HepG2 (cell line): ENCODE measurements around the gene DNAJA3. TPM values are rescaled to one million over a fixed set of nuclear protein-coding genes. Genes with fewer than 3 reads are reported as not detected.
A peak's percentile ranks its signal among the peaks of the same experiment; 100 is the strongest.

Experiments used
- DNMT3B ChIP-seq: conservative IDR thresholded peaks from 2 replicates; pipeline ENCODE4 v1.6.1; 2016; ENCODE audit warnings: missing biosample characterization, control low read depth
- HINFP ChIP-seq: sonication (generic); formaldehyde crosslinking; IDR thresholded peaks from 2 replicates; pipeline ENCODE4 v1.4.0; 2020; ENCODE audit warnings: low read depth, mild to moderate bottlenecking, missing genetic modification reagents
- MAF1 ChIP-seq: sonication (generic); formaldehyde crosslinking; IDR thresholded peaks from 2 replicates; pipeline ENCODE4 v1.5.0; 2020; ENCODE audit warnings: missing genetic modification reagents, borderline replicate concordance
- NFE2 ChIP-seq: sonication (generic); formaldehyde crosslinking; IDR thresholded peaks from 2 replicates; pipeline ENCODE4 v1.4.0; 2020; ENCODE audit warnings: missing genetic modification reagents
- NFE2L2 ChIP-seq: fragments of 150-350 bp; IDR thresholded peaks from 2 replicates; pipeline ENCODE4 v1.6.1; 2014; ENCODE audit warnings: low read length
- NFKBIZ ChIP-seq: IDR thresholded peaks from 2 replicates; pipeline ENCODE4 v1.6.1; 2018; ENCODE audit warnings: missing genetic modification reagents, missing compliant biosample characterization
- RAD51 ChIP-seq: fragments of 450-650 bp; IDR thresholded peaks from 2 replicates; pipeline ENCODE4 v1.6.1; 2016; ENCODE audit warnings: borderline replicate concordance
- STAT6 ChIP-seq: sonication (generic); formaldehyde crosslinking; IDR thresholded peaks from 2 replicates; pipeline ENCODE4 v1.4.0; 2020; ENCODE audit warnings: missing genetic modification reagents, mild to moderate bottlenecking, borderline replicate concordance
- TAF1 ChIP-seq: sonication (generic); formaldehyde crosslinking; IDR thresholded peaks from 2 replicates; pipeline ENCODE4 v1.4.0; 2020; ENCODE audit warnings: missing genetic modification reagents
- TEF ChIP-seq: sonication (generic); formaldehyde crosslinking; IDR thresholded peaks from 2 replicates; pipeline ENCODE4 v1.5.0; 2020; ENCODE audit warnings: missing genetic modification reagents
- TFDP2 ChIP-seq: sonication (generic); formaldehyde crosslinking; IDR thresholded peaks from 2 replicates; pipeline ENCODE4 v1.4.0; 2020; ENCODE audit warnings: missing genetic modification reagents
- ZBTB46 ChIP-seq: sonication (generic); formaldehyde crosslinking; IDR thresholded peaks from 2 replicates; pipeline ENCODE4 v1.4.0; 2020; ENCODE audit warnings: mild to moderate bottlenecking, missing genetic modification reagents, borderline replicate concordance
- ZFP1 ChIP-seq: IDR thresholded peaks from 2 replicates; pipeline ENCODE4 v1.6.1; 2016
- ZNF143 ChIP-seq: sonication (generic); formaldehyde crosslinking; IDR thresholded peaks from 2 replicates; pipeline ENCODE4 v1.4.0; 2020; ENCODE audit warnings: missing genetic modification reagents
- ZNF235 ChIP-seq: sonication (generic); formaldehyde crosslinking; IDR thresholded peaks from 2 replicates; pipeline ENCODE4 v1.8.1; 2023; ENCODE audit warnings: mild to moderate bottlenecking, missing genetic modification reagents, borderline replicate concordance
- ZNF33A ChIP-seq: sonication (generic); formaldehyde crosslinking; IDR thresholded peaks from 2 replicates; pipeline ENCODE4 v1.5.1; 2020; ENCODE audit warnings: missing genetic modification reagents, mild to moderate bottlenecking, moderate library complexity, borderline replicate concordance
- ZNF75D ChIP-seq: sonication (generic); formaldehyde crosslinking; IDR thresholded peaks from 2 replicates; pipeline ENCODE4 v1.8.1; 2023; ENCODE audit warnings: missing genetic modification reagents, mild to moderate bottlenecking, borderline replicate concordance
- ZNF800 ChIP-seq: sonication (generic); formaldehyde crosslinking; IDR thresholded peaks from 2 replicates; pipeline ENCODE4 v1.4.0; 2020; ENCODE audit warnings: missing genetic modification reagents
- ZNF891 ChIP-seq: sonication (generic); formaldehyde crosslinking; IDR thresholded peaks from 2 replicates; pipeline ENCODE4 v1.5.0; 2020; ENCODE audit warnings: mild to moderate bottlenecking, missing genetic modification reagents
- ZSCAN21 ChIP-seq: sonication (generic); formaldehyde crosslinking; IDR thresholded peaks from 2 replicates; pipeline ENCODE4 v1.8.0; 2022; ENCODE audit warnings: mild to moderate bottlenecking, missing genetic modification reagents, moderate library complexity, borderline replicate concordance
- polyA plus RNA-seq, 8 experiments: library from polyadenylated mRNA; depleted of rRNA in 3 of 8; stranded (reverse) in 7 of 8; unstranded in 1 of 8; fragments of >200 nt; fragmentation: Illumina TruSeq in 4 of 8; extraction: Trizol in 4 of 8; gene quantifications; 2 replicates each; pipeline versions ENCODE4 v1.2.1 to v1.2.3, GENCODE V29; 2011 to 2016; ENCODE audit warnings: low read depth in 4 of 8, missing spikeins in 1 of 8, mixed read lengths in 1 of 8; ENCODE audit not compliant: insufficient read depth in 1 of 8
- total RNA-seq, 5 experiments: library from RNA; depleted of rRNA; stranded (reverse); fragments of >200 nt; fragmentation: Illumina TruSeq; extraction: Trizol; gene quantifications; 2 replicates each; pipeline ENCODE4 v1.2.3, GENCODE V29; 2016; ENCODE audit warnings: low read depth in 1 of 5

DNAJA3 gene
- total and polyA plus RNA-seq, 2 of the 13 experiments (the other 11 are each of a cell fraction or from before 2014, with no cell fraction given) = 77.0 to 83.3 TPM

GRCh38 chr16:4425378-4426020 lies at the start of gene DNAJA3 (continued):
- TF ChIP-seq NFE2L2 = no peak
- no peak for TF ChIP-seq NFE2 (CRISPR knock-in tag)
- no peak for TF ChIP-seq DNMT3B (CRISPR knock-in tag)
- no peak for TF ChIP-seq ZNF800
- no peak for TF ChIP-seq ZNF891 (CRISPR knock-in tag)
- TF ChIP-seq MAF1 (CRISPR knock-in tag) = no peak
- peak; percentile 73 for TF ChIP-seq TFDP2 (CRISPR knock-in tag)
- TF ChIP-seq ZNF33A (CRISPR knock-in tag) = no peak
- no peak; the same call in 1 of the 2 replicates for TF ChIP-seq STAT6 (CRISPR knock-in tag)
- TF ChIP-seq ZNF75D = no peak
- TF ChIP-seq ZNF235 (CRISPR knock-in tag) = no peak; the same call in 1 of the 2 replicates
- TF ChIP-seq ZBTB46 = no peak
- no peak for TF ChIP-seq ZFP1 (CRISPR knock-in tag)
- no peak for TF ChIP-seq TEF (CRISPR knock-in tag)
- TF ChIP-seq HINFP (CRISPR knock-in tag) = 0 out of 2 replicates have a peak, but pooled peaks have one; percentile 44
- peak; percentile 80; the same call in 1 of the 2 replicates for TF ChIP-seq ZSCAN21 (CRISPR knock-in tag)
- TF ChIP-seq TAF1 (CRISPR knock-in tag) = peak; percentile 98
- TF ChIP-seq RAD51 = no peak
- TF ChIP-seq ZNF143 (CRISPR knock-in tag) = peak; percentile 95
- TF ChIP-seq NFKBIZ (CRISPR knock-in tag) = no peak
